Measurements from ENCODE around the gene RAP1GAP. TPM values are rescaled to one million over a fixed set of nuclear protein-coding genes. Genes with fewer than 3 reads are reported as not detected.

Gene RAP1GAP
- total RNA-seq, 1 donor from 2014 or later, result 3.0 TPM

DNA sequence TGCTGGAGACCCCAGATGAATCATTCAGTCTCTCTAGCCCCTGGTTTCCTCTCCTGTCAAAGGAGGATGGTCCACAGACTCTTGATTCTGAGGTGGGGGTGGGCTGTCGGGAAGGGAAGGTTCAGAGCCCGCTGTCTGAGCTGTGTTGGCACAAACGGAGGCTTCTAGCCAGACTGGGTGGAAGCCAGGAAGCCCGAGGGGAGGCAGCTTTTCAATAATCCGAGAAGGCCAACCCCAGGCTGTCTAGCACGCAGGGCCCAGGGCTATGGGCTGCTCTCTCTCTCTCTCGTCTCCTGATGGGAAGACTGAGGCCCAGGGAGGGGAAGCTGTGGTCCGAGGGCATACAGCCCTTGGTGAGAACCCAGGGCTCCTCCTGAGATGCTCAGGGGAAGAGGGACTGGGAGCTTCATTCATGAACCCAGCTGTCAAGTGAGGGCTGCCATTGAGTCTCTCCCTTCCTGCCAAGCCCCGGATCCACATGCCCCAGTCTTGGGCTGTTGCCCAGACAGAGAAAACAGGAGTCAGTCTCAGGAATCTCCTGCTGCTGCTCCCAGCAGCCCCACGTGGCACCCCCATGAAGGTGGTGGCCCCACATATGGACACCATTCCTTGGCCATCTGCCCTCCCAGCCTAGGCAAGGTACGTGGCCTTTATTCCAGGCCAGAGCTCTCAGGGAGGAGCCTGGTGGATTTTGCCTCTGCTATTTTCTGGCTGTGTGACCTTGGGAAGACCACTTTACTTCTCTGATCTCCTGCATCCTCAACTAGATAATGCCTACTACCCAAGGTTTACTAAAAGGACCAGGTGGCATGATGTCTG lies 44.4 kb downstream of the RAP1GAP start:
- ATAC-seq, result no peak

DNA sequence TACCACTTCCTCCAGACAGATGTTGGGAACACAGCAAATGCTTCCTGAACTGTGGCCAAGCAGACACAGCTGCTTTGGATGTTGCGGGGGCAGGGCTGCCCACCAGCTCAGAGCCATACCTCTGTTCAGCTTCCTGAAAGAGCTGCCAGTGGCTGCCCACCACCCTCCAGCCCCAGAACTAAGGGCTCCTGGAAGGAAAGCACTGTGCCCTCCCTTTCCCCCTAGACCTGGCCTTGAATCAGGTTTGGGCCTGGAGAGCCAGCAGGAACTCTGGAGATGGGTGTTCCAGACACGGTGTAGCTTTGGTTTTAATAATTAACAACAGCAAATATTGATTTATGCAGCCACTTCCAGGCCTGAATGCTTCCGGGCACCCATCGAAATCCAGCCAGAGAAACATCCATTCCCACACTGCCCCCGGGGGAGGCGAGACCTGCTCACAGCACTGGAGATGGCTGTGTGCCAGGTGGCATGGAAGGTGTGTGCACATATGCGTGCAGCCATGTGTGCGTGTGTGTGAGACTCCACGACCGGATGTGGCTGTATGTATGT lies 45.7 kb downstream of the RAP1GAP start:
- ATAC-seq, result no peak

GRCh38 chr1:21622466-21623315 lies 46.5 kb downstream of the RAP1GAP start:
- peak; percentile 39 for ATAC-seq

GRCh38 chr1:21621761-21622436 lies 47.3 kb downstream of the RAP1GAP start:
- ATAC-seq, result peak; percentile 31

DNA sequence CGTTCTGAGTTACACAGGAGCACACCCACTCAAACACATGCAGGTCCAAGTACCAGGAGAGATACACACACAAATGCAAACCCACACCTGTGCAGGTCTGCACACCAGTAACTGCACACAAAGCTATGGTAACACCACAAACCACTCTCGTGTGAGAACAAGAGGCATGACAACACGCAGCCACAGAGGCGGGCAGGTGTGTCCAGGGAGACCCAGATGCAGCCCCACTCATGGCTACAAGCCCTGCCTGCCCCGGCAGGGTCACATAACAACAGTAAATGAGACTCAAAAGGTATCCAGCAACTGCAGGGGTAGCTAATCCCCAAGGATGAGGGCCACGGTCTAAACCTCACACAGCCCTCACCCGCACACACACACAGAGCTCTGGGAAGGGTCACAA lies 48.1 kb downstream of the RAP1GAP start:
- ATAC-seq, result no peak

DNA sequence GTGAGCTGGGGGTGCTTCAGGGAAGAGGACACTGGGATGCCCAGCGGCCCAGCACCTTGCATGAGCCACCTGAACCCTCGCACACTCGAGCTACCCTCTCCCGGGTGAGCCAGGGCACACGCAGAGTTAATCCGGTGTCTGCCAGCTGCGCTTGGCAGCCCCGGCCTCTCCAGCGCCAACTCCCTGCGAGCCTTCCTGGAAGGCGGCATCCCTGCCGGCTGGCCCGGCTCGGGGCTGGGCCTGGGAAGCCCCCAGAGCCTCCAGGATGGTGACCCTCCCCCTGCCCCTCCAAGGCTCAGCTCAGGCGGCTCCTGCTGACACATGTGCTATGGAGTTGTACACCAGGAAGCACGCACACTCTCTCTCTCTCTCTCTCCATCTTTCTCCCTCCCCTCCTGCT lies 48.7 kb downstream of the RAP1GAP start:
- no peak for ATAC-seq

GRCh38 chr1:21620011-21620410 lies 49.1 kb downstream of the RAP1GAP start:
- ATAC-seq, result no peak

- no peak for ATAC-seq
Measured at GRCh38 chr1:21619375-21619947, 49.7 kb downstream of the RAP1GAP start.

GRCh38 chr1:21618561-21619374 lies 50.4 kb downstream of the RAP1GAP start:
- no peak for ATAC-seq

DNA sequence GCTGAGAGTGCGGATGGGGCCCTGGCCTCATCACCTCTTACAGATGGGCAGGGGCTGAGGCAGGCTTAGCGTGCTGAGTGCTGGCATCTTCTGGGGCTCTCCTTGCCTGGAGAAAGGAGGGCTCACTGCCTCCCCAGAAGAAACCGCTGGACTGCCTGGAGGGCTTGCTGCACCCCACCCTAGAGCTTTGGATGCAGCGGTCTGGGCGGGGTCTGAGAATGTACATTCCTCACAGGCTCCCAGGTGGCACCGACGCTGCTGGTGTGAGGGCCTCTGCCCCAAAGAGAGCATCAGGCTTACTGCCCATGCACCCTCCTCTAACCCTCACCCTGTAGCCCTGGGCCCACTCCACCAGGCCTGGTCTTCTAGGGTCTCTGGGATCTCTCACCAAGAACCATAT lies 51.1 kb downstream of the RAP1GAP start:
- ATAC-seq, result no peak

DNA sequence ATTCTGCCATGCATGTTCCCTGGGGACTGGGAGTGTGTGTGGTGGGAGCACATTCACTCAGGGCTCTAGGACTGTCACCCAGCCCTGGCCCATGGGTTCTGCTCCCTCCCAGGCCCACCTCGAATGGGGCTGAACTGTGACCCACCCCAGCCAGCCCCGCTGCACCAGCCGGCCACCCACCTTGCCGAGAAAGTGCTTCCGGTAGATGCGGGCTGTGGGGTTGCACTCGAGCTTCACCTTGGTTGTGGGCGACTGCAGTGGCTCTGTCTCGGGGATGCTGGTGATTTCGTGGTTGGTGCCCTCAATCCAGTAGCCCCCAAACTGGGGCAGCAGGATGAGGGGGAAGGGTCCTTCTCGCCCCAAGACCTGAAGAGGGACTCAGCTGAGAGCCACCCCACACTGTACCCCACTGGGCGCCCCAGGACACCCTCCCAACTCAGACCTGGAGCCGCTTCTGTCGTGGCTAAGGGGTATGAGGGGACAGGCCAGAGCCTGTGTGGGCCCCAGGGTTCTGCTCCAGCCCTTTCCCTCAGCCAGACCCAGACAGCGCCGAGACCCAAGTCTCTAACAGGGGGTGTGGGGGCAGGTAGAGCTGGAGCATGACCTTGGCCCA lies 51.9 kb downstream of the RAP1GAP start:
- ATAC-seq, result no peak

DNA sequence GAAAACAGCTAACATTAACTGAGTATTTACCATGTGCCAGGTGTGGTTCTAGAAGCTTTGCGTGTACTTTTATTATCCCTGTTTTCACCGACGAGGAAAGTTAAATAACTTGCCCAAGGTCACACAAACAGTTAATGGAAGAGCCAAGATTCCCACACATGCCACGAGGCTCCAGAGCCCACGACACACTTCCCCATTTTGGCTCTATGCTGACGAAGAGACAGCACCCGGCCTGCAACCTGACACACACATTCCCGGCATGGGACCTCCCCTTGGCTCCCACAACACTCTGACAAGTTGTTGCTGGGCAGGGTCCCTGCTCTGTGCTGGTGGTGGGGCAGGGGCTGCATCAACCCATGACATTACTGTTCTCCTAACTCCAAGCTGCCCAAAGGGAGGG lies 52.8 kb downstream of the RAP1GAP start:
- no peak for ATAC-seq

- ATAC-seq, result peak; percentile 83
Measured at GRCh38 chr1:21614419-21615115, 54.6 kb downstream of the RAP1GAP start.

- ATAC-seq, result no peak
Measured at GRCh38 chr1:21613072-21613867, 55.9 kb downstream of the RAP1GAP start.

DNA sequence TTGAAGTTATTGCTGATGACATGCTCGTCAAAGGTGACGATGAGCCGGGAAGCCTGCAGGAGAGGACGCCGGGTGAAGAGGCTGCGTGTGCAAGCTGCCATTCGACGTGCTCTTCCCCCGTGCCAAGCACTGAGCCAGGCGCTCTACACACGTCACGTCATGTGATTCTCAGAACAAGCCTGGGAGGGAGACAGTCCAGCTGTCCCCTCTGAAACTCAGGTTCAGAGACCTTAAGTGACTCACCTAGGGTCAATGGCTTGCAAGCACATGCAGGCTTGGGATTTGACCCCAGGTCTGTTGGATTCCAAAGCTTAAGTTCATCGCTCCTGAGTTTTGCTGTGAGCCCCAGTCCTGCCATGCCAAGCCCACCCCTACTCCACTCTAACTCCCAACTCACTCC lies 57.1 kb downstream of the RAP1GAP start:
- ATAC-seq, result no peak

DNA sequence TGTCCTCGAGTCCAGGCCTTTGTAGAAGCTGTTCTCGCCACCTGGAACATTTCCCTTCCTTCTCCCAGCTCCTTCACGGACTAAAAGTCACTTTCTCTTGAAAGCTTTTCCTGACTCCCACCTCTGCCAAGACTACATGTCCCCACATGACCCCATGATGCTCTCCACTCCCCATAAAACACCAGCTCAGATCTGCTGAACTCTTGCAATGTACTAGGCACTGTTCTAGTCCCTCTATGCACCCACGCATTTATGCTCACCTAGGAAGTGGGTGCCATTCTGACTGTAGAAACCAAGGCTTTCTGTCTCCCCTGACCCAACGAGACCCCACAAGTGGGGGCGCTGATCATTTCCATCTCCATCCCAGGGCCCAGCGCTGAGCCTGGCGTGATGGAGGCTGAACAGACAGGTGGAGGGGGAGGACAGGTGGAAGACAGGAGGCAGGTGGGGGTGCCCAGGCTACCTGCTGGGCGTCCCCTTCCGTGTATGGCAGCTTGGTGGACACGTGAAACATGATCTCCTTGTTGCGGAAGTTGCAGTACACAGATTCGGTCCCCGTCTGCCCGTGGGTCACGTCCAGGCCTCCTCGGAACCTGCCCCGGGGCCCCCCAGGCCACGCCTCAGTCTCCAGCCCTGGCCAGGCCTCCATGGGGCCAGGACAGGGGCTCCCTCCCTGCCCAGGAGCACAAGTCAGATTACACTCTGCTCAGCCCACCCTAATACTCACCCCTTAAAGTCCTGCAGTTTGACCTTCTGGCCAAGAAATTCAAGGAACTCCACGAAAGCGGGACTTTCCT lies 58.0 kb downstream of the RAP1GAP start:
- ATAC-seq, result no peak

- no peak for ATAC-seq
Measured at GRCh38 chr1:21610027-21610426, 59.1 kb downstream of the RAP1GAP start.

DNA sequence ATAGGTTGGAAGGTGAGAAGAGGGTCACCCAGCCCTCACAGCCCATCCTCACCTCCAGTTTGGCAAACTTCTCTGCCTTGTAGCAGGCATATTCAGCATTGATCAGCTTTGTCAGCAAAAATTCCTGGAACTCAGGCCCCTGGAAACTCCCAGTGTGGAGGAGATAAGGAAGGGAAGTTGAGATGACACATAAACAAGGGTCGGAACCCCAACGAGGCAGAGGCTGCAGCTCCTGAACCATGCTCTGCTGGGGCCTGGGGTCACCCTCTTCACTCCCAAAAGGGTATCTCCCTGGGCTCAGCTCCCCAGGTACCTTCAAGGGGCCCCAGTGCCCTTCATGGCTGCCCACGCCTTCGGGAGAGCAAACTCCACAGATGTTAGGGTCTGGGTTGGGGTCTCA lies 60.4 kb downstream of the RAP1GAP start:
- ATAC-seq, result no peak

All from esophagus mucosa (tissue), 1 donor.